Gastrocnemius medialis (tissue), 4 donors: ENCODE data around the gene CHTF8.
"Not testable (repeated sequence)": the region's sequence is repeated elsewhere in the genome, so short reads cannot be mapped to it uniquely, and the experiment has no call there.

Source experiments
- CTCF ChIP-seq, 5 experiments: fragments of 450-650 bp in 3 of 5; fragments of 200-600 bp in 2 of 5; sonication (generic) in 2 of 5; IDR thresholded peaks in 4 of 5; conservative IDR thresholded peaks in 1 of 5; 1 replicate in 4 of 5; 2 replicates in 1 of 5; pipeline ENCODE4 v1.5.1; 2016 to 2019; ENCODE audit warnings: antibody characterized with exemption in 5 of 5, mild to moderate bottlenecking in 3 of 5, moderate library complexity in 3 of 5
- POLR2A ChIP-seq, 2 donors: fragments of 450-650 bp; IDR thresholded peaks; one replicate each; pipeline ENCODE4 v1.6.1; 2017; ENCODE audit warnings: antibody characterized with exemption in 2 of 2, mild to moderate bottlenecking in 2 of 2, moderate library complexity in 2 of 2

GRCh38 chr16:69124961-69125360, 7.4 kb downstream of the CHTF8 start:
- TF ChIP-seq CTCF (IDR thresholded peaks at IDR 0.05 in 4 of 5, conservative IDR thresholded peaks at IDR 0.05 in 1 of 5); POLR2A (IDR thresholded peaks at IDR 0.05): not testable (repeated sequence)
